ENCODE results near the gene TMEM212.

DNA sequence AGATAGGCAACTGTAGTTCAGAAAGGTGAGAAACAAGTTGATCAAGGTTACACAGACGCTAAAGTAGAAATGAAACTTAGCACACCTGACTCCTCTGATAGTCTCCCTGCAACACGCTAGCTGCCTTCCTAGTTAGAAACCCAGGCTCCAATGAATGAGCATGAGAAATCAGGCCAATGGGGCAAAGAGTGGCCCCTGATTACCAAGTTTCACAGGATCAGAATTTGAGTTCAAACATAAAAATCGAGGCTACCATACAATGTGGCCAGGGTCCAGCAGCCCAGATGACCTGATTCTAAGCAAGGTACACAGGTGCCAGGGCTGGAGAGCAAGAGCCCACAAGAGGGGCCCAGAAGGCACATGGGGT, 40.6 kb upstream of the TMEM212 start:
- TF ChIP-seq EZH2 (IDR thresholded peaks at IDR 0.05; ENCODE audit: insufficient read depth, poor library complexity, severe bottlenecking) (no peak), EZH2phosphoT487 (IDR thresholded peaks at IDR 0.05; ENCODE audit: insufficient read depth, low read depth) (no peak)

All from GM23248 (cell line).